H9 (cell line): ENCODE data around the gene DENND1A. TPM values are rescaled to one million over a fixed set of nuclear protein-coding genes. Genes with fewer than 3 reads are reported as not detected.

Experiments used
- DNase-seq: peaks from one replicate; pipeline ENCODE4 v3.0.0-alpha.2; 2017
- H2AFZ ChIP-seq: one replicate; pipeline ENCODE4 v1.6.1; 2013; ENCODE audit warnings: mild to moderate bottlenecking, low read length, control low read depth, moderate library complexity
- H2AK5ac ChIP-seq: 2 replicates; pipeline ENCODE4 v1.6.1; 2013; ENCODE audit warnings: low read length, control low read depth, mixed read lengths; ENCODE audit not compliant: insufficient read length
- H2BK120ac ChIP-seq: one replicate; pipeline ENCODE4 v1.6.1; 2013; ENCODE audit warnings: low read depth, mild to moderate bottlenecking, low read length, control low read depth, inconsistent platforms; ENCODE audit not compliant: poor library complexity, severe bottlenecking
- H2BK12ac ChIP-seq: 2 replicates; pipeline ENCODE4 v1.6.1; 2013; ENCODE audit warnings: low read length, control low read depth, mixed read lengths, low read depth; ENCODE audit not compliant: insufficient read length
- H2BK15ac ChIP-seq: 2 replicates; pipeline ENCODE4 v1.6.1; 2013; ENCODE audit warnings: low read depth, low read length, control low read depth
- H2BK20ac ChIP-seq: one replicate; pipeline ENCODE4 v1.6.1; 2013; ENCODE audit warnings: low read depth, mild to moderate bottlenecking, low read length, control low read depth, inconsistent platforms; ENCODE audit not compliant: poor library complexity, severe bottlenecking
- H2BK5ac ChIP-seq: 2 replicates; pipeline ENCODE4 v1.6.1; 2013; ENCODE audit warnings: low read length, control low read depth, mixed read lengths; ENCODE audit not compliant: insufficient read length
- H3K14ac ChIP-seq: 2 replicates; pipeline ENCODE4 v1.6.1; 2013; ENCODE audit warnings: low read length, control low read depth; ENCODE audit not compliant: insufficient read depth
- H3K18ac ChIP-seq: 2 replicates; pipeline ENCODE4 v1.6.1; 2013; ENCODE audit warnings: low read depth, mild to moderate bottlenecking, mixed read lengths, low read length, control low read depth; ENCODE audit not compliant: insufficient read length
- H3K23ac ChIP-seq: 2 replicates; pipeline ENCODE4 v1.6.1; 2013; ENCODE audit warnings: low read length, control low read depth, mixed read lengths, low read depth; ENCODE audit not compliant: insufficient read length
- H3K23me2 ChIP-seq: 2 replicates; pipeline ENCODE4 v1.6.1; 2013; ENCODE audit warnings: low read depth, mild to moderate bottlenecking, mixed read lengths, low read length, control low read depth; ENCODE audit not compliant: insufficient read length, poor library complexity, severe bottlenecking
- H3K27ac ChIP-seq: 2 replicates; pipeline ENCODE4 v1.5.1; 2013; ENCODE audit warnings: low read length, control low read depth, mixed read lengths, low read depth; ENCODE audit not compliant: insufficient read length
- H3K27me3 ChIP-seq: 2 replicates; pipeline ENCODE4 v1.6.1; 2013; ENCODE audit warnings: low read length, control low read depth, inconsistent platforms; ENCODE audit not compliant: insufficient read depth
- H3K4ac ChIP-seq: 2 replicates; pipeline ENCODE4 v1.6.1; 2013; ENCODE audit warnings: low read depth, mild to moderate bottlenecking, control low read depth, inconsistent platforms, low read length, moderate library complexity
- H3K4me1 ChIP-seq: 2 replicates; pipeline ENCODE4 v1.6.1; 2013; ENCODE audit warnings: low read length, control low read depth, inconsistent platforms; ENCODE audit not compliant: insufficient read depth
- H3K4me2 ChIP-seq: 2 replicates; pipeline ENCODE4 v1.6.1; 2013; ENCODE audit warnings: low read length, control low read depth, mixed read lengths; ENCODE audit not compliant: insufficient read length, insufficient read depth
- H3K56ac ChIP-seq: 2 replicates; pipeline ENCODE4 v1.6.1; 2013; ENCODE audit warnings: low read depth, mild to moderate bottlenecking, mixed read lengths, low read length, control low read depth; ENCODE audit not compliant: insufficient read length
- H3K79me1 ChIP-seq: 2 replicates; pipeline ENCODE4 v1.6.1; 2013; ENCODE audit warnings: low read depth, mild to moderate bottlenecking, moderate library complexity, low read length, control low read depth, inconsistent platforms; ENCODE audit not compliant: insufficient read depth, poor library complexity, severe bottlenecking
- H3K79me2 ChIP-seq: 2 replicates; pipeline ENCODE4 v1.6.1; 2013; ENCODE audit warnings: low read length, control low read depth, inconsistent platforms; ENCODE audit not compliant: insufficient read depth
- H3K9ac ChIP-seq: 2 replicates; pipeline ENCODE4 v1.6.1; 2013; ENCODE audit warnings: low read length, control low read depth, mixed read lengths; ENCODE audit not compliant: insufficient read length; ENCODE audit errors: extremely low read depth
- H3K9me3 ChIP-seq: one replicate; pipeline ENCODE4 v1.6.1; 2013; ENCODE audit warnings: low read depth, low read length, inconsistent platforms; ENCODE audit not compliant: control insufficient read depth
- H3T11ph ChIP-seq: one replicate; pipeline ENCODE4 v1.6.1; 2013; ENCODE audit warnings: mild to moderate bottlenecking, low read length, control low read depth, inconsistent platforms
- H4K20me1 ChIP-seq: one replicate; pipeline ENCODE4 v1.6.1; 2013; ENCODE audit not compliant: control insufficient read depth, insufficient read length, insufficient read depth
- H4K5ac ChIP-seq: 2 replicates; pipeline ENCODE4 v1.6.1; 2013; ENCODE audit warnings: low read depth, mild to moderate bottlenecking, mixed read lengths, low read length, control low read depth; ENCODE audit not compliant: insufficient read length
- H4K8ac ChIP-seq: replicated peaks from 2 replicates; pipeline ENCODE4 v1.6.1; 2013; ENCODE audit warnings: low read length, control low read depth, mixed read lengths, low read depth; ENCODE audit not compliant: insufficient read length
- H4K91ac ChIP-seq: 2 replicates; pipeline ENCODE4 v1.6.1; 2013; ENCODE audit warnings: low read depth, mild to moderate bottlenecking, moderate library complexity, mixed read lengths, low read length, control low read depth; ENCODE audit not compliant: insufficient read length
- H3K27ac Mint-ChIP-seq, 3 experiments: 2 replicates in 2 of 3; 3 replicates in 1 of 3; pipeline ENCODE4 v1.8.0; 2020 to 2021; ENCODE audit warnings: mixed read lengths in 3 of 3, mild to moderate bottlenecking in 1 of 3, moderate library complexity in 1 of 3
- H3K27me3 Mint-ChIP-seq: 2 replicates; pipeline ENCODE4 v1.8.0; 2021; ENCODE audit warnings: low read depth, mild to moderate bottlenecking, moderate library complexity, mixed read lengths
- H3K36me3 Mint-ChIP-seq, 3 experiments: 2 replicates in 2 of 3; 3 replicates in 1 of 3; pipeline ENCODE4 v1.8.0; 2020 to 2021; ENCODE audit warnings: low read depth in 3 of 3, mixed read lengths in 3 of 3; ENCODE audit not compliant: insufficient read depth in 1 of 3
- H3K4me1 Mint-ChIP-seq, 2 experiments: 2 replicates each; pipeline ENCODE4 v1.8.0; 2020; ENCODE audit warnings: mixed read lengths in 2 of 2
- H3K4me3 Mint-ChIP-seq, 2 experiments: 2 replicates in 1 of 2; 3 replicates in 1 of 2; pipeline ENCODE4 v1.8.0; 2020 to 2021; ENCODE audit warnings: mild to moderate bottlenecking in 2 of 2, mixed read lengths in 2 of 2, moderate library complexity in 1 of 2
- H3K9me3 Mint-ChIP-seq, 2 experiments: 2 replicates in 1 of 2; 3 replicates in 1 of 2; pipeline ENCODE4 v1.8.0; 2020; ENCODE audit warnings: mild to moderate bottlenecking in 2 of 2, mixed read lengths in 2 of 2, moderate library complexity in 1 of 2
- CTCF ChIP-seq: fragments of 200-600 bp; sonication (generic); conservative IDR thresholded peaks from 3 replicates; pipeline ENCODE4 v1.8.0; 2021; ENCODE audit warnings: antibody characterized with exemption, mild to moderate bottlenecking
- WGBS: extraction: QIAGEN DNeasy Blood & Tissue Kit; methylation state at CpG from one replicate; pipeline ENCODE4 v1.1.7; 2013; ENCODE audit warnings: missing lambda C conversion rate, low lambda C conversion rate, mixed read lengths; ENCODE audit not compliant: insufficient read length; ENCODE audit errors: extremely low coverage; 5-methylcytosine and 5-hydroxymethylcytosine counted together
- total RNA-seq: library from RNA; stranded (reverse); gene quantifications from 2 replicates; pipeline ENCODE4 v1.2.1, GENCODE V29; 2021

The DENND1A gene
- total RNA-seq, 1 experiment from 2014 or later = 20.4 TPM

- H3K79me2 ChIP-seq = no peaks in the 10 kb centered on the region
- no peak overlapping the region for H2BK20ac ChIP-seq
- no peak overlapping the region for H4K91ac ChIP-seq
- H4K20me1 ChIP-seq = no peaks in the 10 kb centered on the region
- WGBS = no CpG with 5 or more reads among the region's 3 CpGs
- H3K23ac ChIP-seq = no peak overlapping the region
- no peaks in the 10 kb centered on the region for H3K79me1 ChIP-seq
- H3K56ac ChIP-seq = no peak overlapping the region
- H3K4me2 ChIP-seq = no peak overlapping the region
- H3K4me1 Mint-ChIP-seq = peaks cover 55 to 68% of the 10 kb centered on the region in 2 experiments
- no peak overlapping the region for H2AFZ ChIP-seq
- H3K4me3 Mint-ChIP-seq = no peak overlapping the region
- H3K9me3 Mint-ChIP-seq = no peaks in the 10 kb centered on the region
- no peak for TF ChIP-seq CTCF
- no peak overlapping the region for H2AK5ac ChIP-seq
- H2BK15ac ChIP-seq = no peak overlapping the region
- H2BK120ac ChIP-seq = no peak overlapping the region
- H3K4me1 ChIP-seq = peaks cover 6% of the 10 kb centered on the region; the same call in 1 of the 2 replicates
- peaks cover 2 to 5% (median 4%) of the 10 kb centered on the region in 3 experiments; a peak in 3 of 7 replicates for H3K36me3 Mint-ChIP-seq
- no peaks in the 10 kb centered on the region for H3K9me3 ChIP-seq
- H2BK5ac ChIP-seq = no peak overlapping the region
- H3K27me3 Mint-ChIP-seq = peaks cover 45% of the 10 kb centered on the region
- no peak overlapping the region for H3K27ac Mint-ChIP-seq
- H3K9ac ChIP-seq = no peak overlapping the region
- H3K4ac ChIP-seq = no peak overlapping the region
- no peaks in the 10 kb centered on the region; the same call in 1 of the 2 replicates for H3K27me3 ChIP-seq
- no peak overlapping the region for H3T11ph ChIP-seq
- no peak overlapping the region for H3K18ac ChIP-seq
- H4K8ac ChIP-seq = no peak overlapping the region
- H3K27ac ChIP-seq = no peak overlapping the region
- DNase-seq = no peak
- H3K23me2 ChIP-seq = no peaks in the 10 kb centered on the region
- no peak overlapping the region for H4K5ac ChIP-seq
- no peak overlapping the region for H3K14ac ChIP-seq
- no peak overlapping the region for H2BK12ac ChIP-seq
Measured at GRCh38 chr9:123867034-123867433, 62.9 kb downstream of the DENND1A start.
